ENCODE results near the gene C1orf21. TPM values are rescaled to one million over a fixed set of nuclear protein-coding genes. Genes with fewer than 3 reads are reported as not detected.

C1orf21 gene
- polyA plus RNA-seq, 1 donor (not counting 4 experiments of a cell fraction or from before 2014, with no cell fraction given), result 44.3 TPM

DNA sequence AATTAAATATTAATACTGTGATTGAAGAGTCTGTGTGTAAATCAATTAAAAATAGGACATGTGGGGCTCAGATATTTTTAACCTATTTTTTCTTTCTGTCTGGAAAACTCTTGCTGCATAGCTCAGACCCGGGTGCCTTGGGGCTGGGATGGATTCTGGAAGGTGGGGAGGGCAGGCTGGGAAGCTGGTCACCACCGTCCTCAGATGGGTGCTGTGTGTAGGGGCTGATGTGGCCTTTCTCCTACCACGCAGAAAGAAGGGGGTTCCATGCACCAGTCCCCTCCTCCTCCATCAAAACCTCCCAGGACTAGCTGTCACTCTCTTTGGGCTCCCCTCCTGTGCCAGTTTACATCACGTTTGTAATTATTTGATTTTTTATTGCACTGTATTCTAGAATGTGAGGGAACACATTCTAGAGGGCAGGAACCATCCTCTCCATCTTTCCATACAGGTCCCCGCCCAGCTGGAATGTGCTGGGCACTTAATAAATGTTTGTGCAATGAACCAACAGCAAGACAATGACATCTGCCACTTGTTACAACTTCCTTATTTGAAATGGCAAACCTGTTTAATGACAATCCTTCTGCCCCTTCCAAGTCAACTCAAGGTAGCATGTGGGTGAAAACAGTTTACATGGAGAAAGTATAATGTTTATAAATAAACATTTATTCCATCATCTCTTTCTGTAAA, 263.5 kb downstream of the C1orf21 start:
- dilution Hi-C loops (cut with MboI; ENCODE audit: extremely low pct_ligation_motif_present, low sequenced_read_pairs), result no loop called here
- FAIRE-seq, result no peak
- peaks cover 3% of the 10 kb centered on the region for H3K27me3 ChIP-seq (ENCODE audit: control insufficient read depth, extremely low read depth, insufficient read depth, low read length)
- H3K79me2 ChIP-seq (ENCODE audit: control insufficient read depth, insufficient read depth, low read length), result no peaks in the 10 kb centered on the region
- H3K4me1 ChIP-seq (ENCODE audit: control insufficient read depth, extremely low read depth, insufficient read depth, low read length), result no peaks in the 10 kb centered on the region
- no peak overlapping the region for H2AFZ ChIP-seq (ENCODE audit: control insufficient read depth, low read length)
- H3K4me3 ChIP-seq (ENCODE audit: control insufficient read depth in 2 of 3, extremely low read depth in 1 of 3, insufficient read depth in 2 of 3, low read depth in 1 of 3, low read length in 3 of 3), result no peak overlapping the region
- H3K4me2 ChIP-seq (ENCODE audit: control insufficient read depth, extremely low read depth, insufficient read depth, low read depth, low read length), result no peak overlapping the region
- peaks cover 2% of the 10 kb centered on the region for H3K9me3 ChIP-seq (ENCODE audit: control insufficient read depth, low read depth, low read length)
- no peak for TF ChIP-seq EZH2 (IDR thresholded peaks at IDR 0.05; ENCODE audit: low read length)
- TF ChIP-seq, protein P1, sequence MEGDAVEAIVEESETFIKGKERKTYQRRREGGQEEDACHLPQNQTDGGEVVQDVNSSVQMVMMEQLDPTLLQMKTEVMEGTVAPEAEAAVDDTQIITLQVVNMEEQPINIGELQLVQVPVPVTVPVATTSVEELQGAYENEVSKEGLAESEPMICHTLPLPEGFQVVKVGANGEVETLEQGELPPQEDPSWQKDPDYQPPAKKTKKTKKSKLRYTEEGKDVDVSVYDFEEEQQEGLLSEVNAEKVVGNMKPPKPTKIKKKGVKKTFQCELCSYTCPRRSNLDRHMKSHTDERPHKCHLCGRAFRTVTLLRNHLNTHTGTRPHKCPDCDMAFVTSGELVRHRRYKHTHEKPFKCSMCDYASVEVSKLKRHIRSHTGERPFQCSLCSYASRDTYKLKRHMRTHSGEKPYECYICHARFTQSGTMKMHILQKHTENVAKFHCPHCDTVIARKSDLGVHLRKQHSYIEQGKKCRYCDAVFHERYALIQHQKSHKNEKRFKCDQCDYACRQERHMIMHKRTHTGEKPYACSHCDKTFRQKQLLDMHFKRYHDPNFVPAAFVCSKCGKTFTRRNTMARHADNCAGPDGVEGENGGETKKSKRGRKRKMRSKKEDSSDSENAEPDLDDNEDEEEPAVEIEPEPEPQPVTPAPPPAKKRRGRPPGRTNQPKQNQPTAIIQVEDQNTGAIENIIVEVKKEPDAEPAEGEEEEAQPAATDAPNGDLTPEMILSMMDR (optimal IDR thresholded peaks at IDR 0.05 in 1 of 3, IDR thresholded peaks at IDR 0.05 in 1 of 3, conservative IDR thresholded peaks at IDR 0.05 in 1 of 3; ENCODE audit: extremely low read depth in 1 of 3, insufficient read depth in 2 of 3, low read length in 3 of 3), result no peak
- no peaks in the 10 kb centered on the region for H4K20me1 ChIP-seq (ENCODE audit: control insufficient read depth, extremely low read depth, insufficient read depth, low read length)
- no peak overlapping the region for H3K27ac ChIP-seq (ENCODE audit: control insufficient read depth, insufficient read depth, low read length)
- no peak for DNase-seq (ENCODE audit: low read depth, low spot score)
- no peak overlapping the region for H3K9ac ChIP-seq (ENCODE audit: control insufficient read depth, extremely low read depth, insufficient read depth, low read length)
- no peaks in the 10 kb centered on the region for H3K9me1 ChIP-seq (ENCODE audit: control insufficient read depth, extremely low read depth, insufficient read depth, low read length)
- no peaks in the 10 kb centered on the region for H3K36me3 ChIP-seq (ENCODE audit: control insufficient read depth in 2 of 2, extremely low read depth in 1 of 2, insufficient read depth in 2 of 2, low read length in 2 of 2)

- no peaks in the 10 kb centered on the region for H3K27me3 ChIP-seq (ENCODE audit: control insufficient read depth, extremely low read depth, insufficient read depth, low read length)
- H3K36me3 ChIP-seq (ENCODE audit: control insufficient read depth in 2 of 2, extremely low read depth in 1 of 2, insufficient read depth in 2 of 2, low read length in 2 of 2), result no peaks in the 10 kb centered on the region
- H3K9ac ChIP-seq (ENCODE audit: control insufficient read depth, extremely low read depth, insufficient read depth, low read length), result no peak overlapping the region
- no peak for TF ChIP-seq EZH2 (IDR thresholded peaks at IDR 0.05; ENCODE audit: low read length)
- TF ChIP-seq, protein P1 (optimal IDR thresholded peaks at IDR 0.05 in 1 of 3, IDR thresholded peaks at IDR 0.05 in 1 of 3, conservative IDR thresholded peaks at IDR 0.05 in 1 of 3; ENCODE audit: extremely low read depth in 1 of 3, insufficient read depth in 2 of 3, low read length in 3 of 3), result no peak
- no peak overlapping the region for H3K27ac ChIP-seq (ENCODE audit: control insufficient read depth, insufficient read depth, low read length)
- peaks cover 2% of the 10 kb centered on the region for H3K9me3 ChIP-seq (ENCODE audit: control insufficient read depth, low read depth, low read length)
- DNase-seq (ENCODE audit: low read depth, low spot score) (no peak), FAIRE-seq (no peak)
- H3K79me2 ChIP-seq (ENCODE audit: control insufficient read depth, insufficient read depth, low read length), result no peaks in the 10 kb centered on the region
- H3K4me2 ChIP-seq (ENCODE audit: control insufficient read depth, extremely low read depth, insufficient read depth, low read depth, low read length), result no peak overlapping the region
- H4K20me1 ChIP-seq (ENCODE audit: control insufficient read depth, extremely low read depth, insufficient read depth, low read length), result no peaks in the 10 kb centered on the region
- no peak overlapping the region for H2AFZ ChIP-seq (ENCODE audit: control insufficient read depth, low read length)
- dilution Hi-C loops (cut with MboI; ENCODE audit: extremely low pct_ligation_motif_present, low sequenced_read_pairs), result no loop called here
- H3K4me3 ChIP-seq (ENCODE audit: control insufficient read depth in 2 of 3, extremely low read depth in 1 of 3, insufficient read depth in 2 of 3, low read depth in 1 of 3, low read length in 3 of 3), result no peak overlapping the region
- no peaks in the 10 kb centered on the region for H3K4me1 ChIP-seq (ENCODE audit: control insufficient read depth, extremely low read depth, insufficient read depth, low read length)
- H3K9me1 ChIP-seq (ENCODE audit: control insufficient read depth, extremely low read depth, insufficient read depth, low read length), result no peaks in the 10 kb centered on the region
These were observed 268.4 kb downstream of the C1orf21 start for GRCh38 chr1:184655185-184655584.
